ENCODE data around the gene MPHOSPH10.
"Not testable (repeated sequence)": the region's sequence is repeated elsewhere in the genome, so short reads cannot be mapped to it uniquely, and the experiment has no call there.

The MPHOSPH10 gene

DNA sequence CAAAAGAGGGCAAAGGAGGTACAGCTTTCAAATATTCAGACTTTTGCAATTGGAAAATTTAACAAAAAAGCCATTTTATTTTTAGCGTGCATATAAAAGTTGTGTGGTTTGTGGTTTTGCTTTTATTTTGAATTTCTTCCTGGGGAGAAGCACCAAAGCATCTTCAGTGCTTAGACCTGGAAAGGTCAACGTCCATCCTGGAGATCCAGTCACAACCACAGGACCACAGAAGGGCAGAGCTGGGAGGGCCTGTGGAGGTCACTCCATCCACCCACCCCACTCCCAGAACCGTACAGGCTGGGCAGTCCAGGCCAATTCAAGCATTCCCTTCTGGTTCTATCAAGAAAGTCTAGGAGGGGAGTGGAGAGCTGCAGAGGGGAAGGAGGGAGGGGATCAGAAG is 43.8 kb downstream of the MPHOSPH10 start:
- DNase-seq, result no peak

GRCh38 chr2:71178836-71179235 is 48.4 kb downstream of the MPHOSPH10 start:
- peak; percentile 68 for DNase-seq

DNA sequence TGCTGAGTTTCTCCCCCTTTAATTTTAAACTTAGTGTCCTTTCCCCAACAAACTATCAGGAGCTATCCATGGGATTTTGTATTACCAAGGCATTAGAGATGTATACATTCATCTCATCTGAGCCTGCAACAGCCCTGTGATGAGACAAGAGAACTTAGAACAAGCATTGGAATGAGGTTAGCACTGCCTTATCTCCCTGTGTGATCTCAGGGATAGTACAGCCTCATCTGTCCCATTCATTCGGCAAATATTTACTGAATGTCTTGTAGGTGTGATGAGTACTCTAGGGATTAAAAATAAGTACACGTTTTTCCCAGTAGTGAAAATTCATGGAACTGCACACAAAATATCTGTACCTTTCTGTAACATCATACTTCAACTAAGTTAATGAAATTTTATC is 50.9 kb downstream of the MPHOSPH10 start:
- DNase-seq, result no peak

GRCh38 chr2:71183306-71184115 is 53.1 kb downstream of the MPHOSPH10 start:
- not testable (repeated sequence) for DNase-seq

DNA sequence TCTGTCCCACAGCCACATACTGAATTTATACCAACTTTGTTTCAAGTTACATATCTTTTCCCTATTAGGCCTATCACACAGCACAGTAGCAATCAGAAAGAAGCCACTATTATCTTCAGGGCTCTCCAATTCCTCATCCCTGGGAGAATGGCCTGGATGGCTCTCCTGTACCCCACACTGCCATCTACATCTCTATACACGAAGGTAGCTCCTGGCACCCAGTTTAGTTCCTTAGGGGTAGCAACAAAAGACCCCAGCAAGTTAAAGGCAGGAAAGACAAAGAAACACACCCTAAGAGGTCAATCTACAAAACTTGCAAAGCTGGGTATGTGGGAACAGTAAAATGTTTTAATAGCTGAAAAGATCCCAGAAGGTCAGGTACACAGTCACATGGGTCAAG is 56.5 kb downstream of the MPHOSPH10 start:
- no peak for DNase-seq

GRCh38 chr2:71187589-71187988 is 57.2 kb downstream of the MPHOSPH10 start:
- no peak for DNase-seq

DNA sequence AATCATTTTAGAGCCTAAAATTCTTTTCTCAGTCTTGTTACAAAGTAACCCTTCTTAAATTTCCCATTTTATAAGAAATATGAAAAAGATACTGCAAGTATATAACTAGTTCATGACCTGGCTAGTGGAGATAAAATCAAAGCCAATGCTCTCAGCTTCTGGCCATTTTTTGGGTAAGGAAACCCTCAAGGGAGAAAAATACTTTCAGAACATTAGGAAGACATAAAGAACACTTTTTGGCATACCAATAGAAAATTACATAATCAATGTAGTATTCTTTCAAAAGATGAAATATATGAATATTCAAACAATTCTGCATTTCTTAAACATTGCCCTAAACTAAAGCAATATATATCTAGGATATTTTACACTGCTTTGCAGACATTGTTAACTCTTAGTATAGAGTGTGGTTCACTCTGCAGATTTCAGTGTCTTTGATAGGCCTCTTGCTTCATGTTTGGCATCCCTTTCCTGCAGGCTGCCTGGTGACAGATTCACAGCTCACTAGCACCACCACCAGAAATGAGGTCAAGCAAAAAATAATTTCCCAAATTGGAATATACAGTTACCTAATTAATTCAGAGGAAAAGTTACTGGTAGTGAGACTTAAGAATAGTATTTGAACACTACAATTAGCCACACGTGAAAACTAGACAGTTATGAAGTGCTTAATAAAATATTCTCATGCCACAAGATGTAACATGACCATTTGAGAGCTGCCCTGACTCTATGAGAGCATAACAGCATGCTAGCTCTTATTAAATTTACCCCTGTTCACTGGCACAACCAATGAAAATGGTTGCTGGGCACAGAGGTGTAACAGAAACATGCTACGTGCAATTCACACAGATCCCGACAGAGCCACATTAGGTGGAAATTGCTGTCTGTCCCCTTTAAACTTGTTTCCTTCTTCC is 60.5 kb downstream of the MPHOSPH10 start:
- peak; percentile 3 for DNase-seq

DNA sequence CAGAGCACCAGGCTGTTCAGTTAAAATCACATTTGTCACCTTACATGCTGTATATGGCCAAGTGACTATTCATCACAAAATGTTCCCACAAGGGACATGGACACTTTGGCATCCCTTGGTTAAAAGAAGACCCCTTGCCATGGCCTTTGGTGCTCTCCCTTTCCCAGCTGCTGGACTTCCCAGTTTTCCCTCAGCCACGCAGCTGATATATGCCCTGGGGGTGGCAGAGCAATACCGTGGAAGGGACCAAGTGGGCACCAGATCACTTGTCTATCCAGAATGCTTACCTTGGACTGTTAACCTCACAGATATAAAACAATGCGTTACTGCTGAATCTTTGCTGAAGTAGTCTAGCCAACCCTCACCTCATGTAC is 61.1 kb downstream of the MPHOSPH10 start:
- no peak for DNase-seq

All from NCI-H2029 (cell line).